Thymus (tissue), 11 donors: ENCODE data around the gene SPNS2. TPM values are rescaled to one million over a fixed set of nuclear protein-coding genes. Genes with fewer than 3 reads are reported as not detected.

Source experiments
- DNase-seq, 9 donors: peaks; one replicate each; pipeline ENCODE4 v3.0.0-alpha.2; 2013; ENCODE audit warnings: low spot score in 9 of 9, low read depth in 6 of 9, missing footprints in 1 of 9
- H3K27ac ChIP-seq, 2 donors: one replicate each; pipeline ENCODE4 v1.5.1; 2013; ENCODE audit warnings: control low read depth in 1 of 2, low read depth in 1 of 2, low read length in 1 of 2, mild to moderate bottlenecking in 1 of 2, moderate library complexity in 1 of 2
- H3K27me3 ChIP-seq, 2 donors: one replicate each; pipeline ENCODE4 v1.5.1; 2013; ENCODE audit warnings: low read length in 1 of 2; ENCODE audit not compliant: control insufficient read depth in 2 of 2, insufficient read depth in 1 of 2
- H3K36me3 ChIP-seq, 2 donors: one replicate each; pipeline ENCODE4 v1.5.1; 2013; ENCODE audit warnings: low read length in 1 of 2, mild to moderate bottlenecking in 1 of 2, moderate library complexity in 1 of 2; ENCODE audit not compliant: control insufficient read depth in 2 of 2, insufficient read depth in 2 of 2
- H3K4me1 ChIP-seq, 2 donors: one replicate each; pipeline ENCODE4 v1.5.1; 2013; ENCODE audit warnings: low read length in 2 of 2; ENCODE audit not compliant: control insufficient read depth in 2 of 2, insufficient read depth in 2 of 2
- H3K4me3 ChIP-seq, 2 donors: one replicate each; pipeline ENCODE4 v1.5.1; 2013; ENCODE audit warnings: low read length in 2 of 2, control low read depth in 1 of 2, mild to moderate bottlenecking in 1 of 2
- H3K9me3 ChIP-seq, 2 donors: one replicate each; pipeline ENCODE4 v1.5.1; 2013; ENCODE audit warnings: low read length in 1 of 2, mild to moderate bottlenecking in 1 of 2; ENCODE audit not compliant: control insufficient read depth in 2 of 2, insufficient read depth in 1 of 2
- WGBS: extraction: QIAGEN DNeasy Blood & Tissue Kit; methylation state at CpG from one replicate; pipeline ENCODE4 v1.1.7; 2013; 5-methylcytosine and 5-hydroxymethylcytosine counted together
- polyA plus RNA-seq: library from polyadenylated mRNA; stranded (reverse); fragments of 200-250 nt; gene quantifications from one replicate; pipeline ENCODE4 v1.2.3, GENCODE V29; 2013
- total RNA-seq: library from RNA; stranded (reverse); fragments of 120-200 nt; gene quantifications from one replicate; pipeline ENCODE4 v1.2.4, GENCODE V29; 2013
- donor health status: healthy.

The SPNS2 gene
- total and polyA plus RNA-seq, 2 donors = 3.4 to 16.1 TPM

DNA sequence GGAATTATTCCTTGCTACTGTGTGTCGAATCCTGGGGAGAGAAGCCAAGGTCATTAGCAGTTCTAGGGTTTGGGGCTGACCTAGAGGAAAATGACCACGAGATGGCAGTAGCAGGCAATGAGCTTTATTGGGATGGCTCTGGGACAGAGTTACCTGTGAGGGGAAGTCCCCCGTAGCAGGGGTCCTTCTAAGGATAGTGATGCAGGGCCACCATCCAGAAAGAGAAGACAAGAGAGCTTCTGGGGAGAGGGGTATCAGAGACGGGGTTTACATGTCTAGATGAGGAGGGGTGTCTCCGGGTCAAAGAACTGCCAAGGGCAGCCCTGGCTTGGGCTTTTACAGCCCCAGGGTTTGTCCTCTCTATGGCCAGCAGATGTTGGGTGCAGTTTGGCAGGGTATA, 68.1 kb downstream of the SPNS2 start:
- DNase-seq = peak in 4 of 9 donors; percentile 30 to 60 (median 35)
- H3K27ac ChIP-seq = no peak overlapping the region
- no peaks in the 10 kb centered on the region for H3K36me3 ChIP-seq
- H3K4me3 ChIP-seq = no peak overlapping the region
- 45% methylated on average over 5 of the region's 5 CpGs for WGBS
- H3K27me3 ChIP-seq = no peaks in the 10 kb centered on the region
- peaks cover 0 to 11% of the 10 kb centered on the region in 2 donors for H3K4me1 ChIP-seq
- no peaks in the 10 kb centered on the region for H3K9me3 ChIP-seq

DNA sequence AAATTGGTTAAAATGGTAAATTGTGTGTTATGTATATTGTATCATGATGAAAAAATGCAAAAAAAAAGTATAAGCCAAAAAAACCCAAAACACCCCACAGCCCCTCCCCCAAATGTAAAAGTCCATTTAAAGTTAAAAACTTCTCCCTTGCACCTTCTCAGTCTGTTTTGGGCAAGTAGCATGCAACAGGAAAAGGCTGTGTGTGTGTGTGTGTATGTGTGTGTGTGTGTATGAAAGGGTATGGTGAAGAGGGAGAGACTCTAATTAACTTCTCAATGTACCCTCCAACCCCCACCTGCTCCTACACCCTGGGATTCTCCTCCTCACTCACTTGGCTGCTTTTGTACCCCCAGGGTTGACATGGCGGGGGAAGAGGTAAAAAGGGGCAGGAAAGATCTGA, 70.9 kb downstream of the SPNS2 start:
- peaks cover 0 to 2% of the 10 kb centered on the region in 2 donors for H3K27me3 ChIP-seq
- H3K27ac ChIP-seq = no peak overlapping the region
- H3K4me3 ChIP-seq = no peak overlapping the region
- 95% methylated on average over 1 of the region's 1 CpG for WGBS
- peaks cover 0 to 3% of the 10 kb centered on the region in 2 donors for H3K4me1 ChIP-seq
- H3K36me3 ChIP-seq = no peaks in the 10 kb centered on the region
- H3K9me3 ChIP-seq = peaks cover 0 to 3% of the 10 kb centered on the region in 2 donors
- peak in 1 of 9 donors; percentile 31 for DNase-seq

GRCh38 chr17:4572131-4572530, 73.5 kb downstream of the SPNS2 start:
- no peak overlapping the region for H3K4me3 ChIP-seq
- H3K4me1 ChIP-seq = peaks cover 0 to 7% of the 10 kb centered on the region in 2 donors
- H3K36me3 ChIP-seq = no peaks in the 10 kb centered on the region
- no peak for DNase-seq
- H3K27me3 ChIP-seq = peaks cover 0 to 16% of the 10 kb centered on the region in 2 donors
- H3K9me3 ChIP-seq = peaks cover 0 to 3% of the 10 kb centered on the region in 2 donors
- WGBS = 83% methylated on average over 9 of the region's 9 CpGs
- no peak overlapping the region for H3K27ac ChIP-seq

- H3K9me3 ChIP-seq = peaks cover 0 to 3% of the 10 kb centered on the region in 2 donors
- H3K27me3 ChIP-seq = peaks cover 0 to 20% of the 10 kb centered on the region in 2 donors
- 92% methylated on average over 4 of the region's 4 CpGs for WGBS
- no peak overlapping the region for H3K27ac ChIP-seq
- peaks cover 0 to 11% of the 10 kb centered on the region in 2 donors for H3K4me1 ChIP-seq
- H3K4me3 ChIP-seq = no peak overlapping the region
- no peaks in the 10 kb centered on the region for H3K36me3 ChIP-seq
- DNase-seq = no peak
Measured at GRCh38 chr17:4573115-4573514, 74.4 kb downstream of the SPNS2 start.

DNA sequence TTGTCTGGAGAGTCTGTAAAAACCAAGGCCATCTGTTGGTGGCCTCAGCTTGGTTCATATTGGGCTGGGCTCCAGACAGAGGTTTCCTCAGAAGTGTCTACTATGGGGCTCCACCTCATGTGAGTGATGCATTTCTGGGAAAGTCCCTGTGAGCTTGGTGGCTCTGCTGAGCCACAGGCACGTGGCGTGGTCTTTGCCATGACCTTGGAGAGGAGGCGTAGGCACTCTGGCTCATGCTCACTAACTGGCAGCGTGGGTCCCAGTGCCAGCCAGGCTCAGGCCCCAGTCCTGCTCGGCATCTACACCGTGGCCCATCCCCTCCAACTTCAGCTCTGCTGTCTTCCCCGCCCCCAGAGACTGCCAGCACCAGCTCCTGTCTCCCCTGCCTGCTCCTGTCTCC, 75.0 kb downstream of the SPNS2 start:
- H3K4me3 ChIP-seq = no peak overlapping the region
- H3K36me3 ChIP-seq = no peaks in the 10 kb centered on the region
- peaks cover 0 to 20% of the 10 kb centered on the region in 2 donors for H3K27me3 ChIP-seq
- no peak overlapping the region for H3K27ac ChIP-seq
- peaks cover 0 to 3% of the 10 kb centered on the region in 2 donors for H3K9me3 ChIP-seq
- 84% methylated on average over 7 of the region's 7 CpGs for WGBS
- peaks cover 0 to 11% of the 10 kb centered on the region in 2 donors for H3K4me1 ChIP-seq
- peak in 1 of 9 donors; percentile 28 for DNase-seq

DNA sequence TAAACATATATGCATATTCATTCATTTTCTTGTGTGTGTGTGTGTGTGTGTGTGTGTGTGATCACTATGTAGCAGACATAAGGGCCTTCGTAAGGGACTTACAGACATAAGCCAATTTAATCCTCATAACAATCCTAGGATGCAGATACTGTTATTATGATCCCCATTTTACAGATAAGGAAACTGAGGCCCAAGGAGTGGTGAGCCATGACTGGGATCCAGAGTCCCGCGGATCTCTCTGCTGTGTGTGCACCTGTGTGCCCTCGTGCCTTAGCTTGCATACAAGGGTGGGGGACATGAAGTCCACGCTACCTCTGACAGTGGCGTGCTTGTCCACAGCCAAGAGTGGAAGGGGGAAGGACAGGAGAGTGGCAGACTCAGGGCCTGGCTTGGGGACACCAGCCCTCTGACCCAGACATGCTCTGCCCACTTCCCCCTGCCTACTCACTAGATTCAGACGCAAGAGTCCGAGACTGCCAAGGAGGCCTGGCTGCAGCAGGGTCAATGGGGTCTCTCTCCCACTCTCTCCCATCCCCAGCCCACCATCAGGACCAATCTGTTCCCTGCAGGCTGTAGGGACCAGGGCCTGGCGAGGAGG, 75.9 kb downstream of the SPNS2 start:
- no peak overlapping the region for H3K27ac ChIP-seq
- H3K4me3 ChIP-seq = no peak overlapping the region
- H3K9me3 ChIP-seq = peaks cover 0 to 3% of the 10 kb centered on the region in 2 donors
- 97% methylated on average over 9 of the region's 9 CpGs for WGBS
- peaks cover 0 to 11% of the 10 kb centered on the region in 2 donors for H3K4me1 ChIP-seq
- peaks cover 0 to 20% of the 10 kb centered on the region in 2 donors for H3K27me3 ChIP-seq
- no peaks in the 10 kb centered on the region for H3K36me3 ChIP-seq
- no peak for DNase-seq

- Histone ChIP-seq H3K4me1 (peaks cover 0 to 11% of the 10 kb centered on the region in 2 donors), H3K36me3 (no peaks in the 10 kb centered on the region), H3K27me3 (peaks cover 0 to 32% of the 10 kb centered on the region in 2 donors), H3K27ac (no peak overlapping the region), H3K4me3 (no peak overlapping the region), H3K9me3 (peaks cover 0 to 3% of the 10 kb centered on the region in 2 donors)
- no peak for DNase-seq
- 97% methylated on average over 6 of the region's 6 CpGs for WGBS
Measured at GRCh38 chr17:4576161-4576558, 77.5 kb downstream of the SPNS2 start.

- Histone ChIP-seq H3K4me1 (peaks cover 0 to 11% of the 10 kb centered on the region in 2 donors), H3K27ac (no peak overlapping the region), H3K36me3 (no peaks in the 10 kb centered on the region), H3K4me3 (no peak overlapping the region), H3K9me3 (peaks cover 0 to 3% of the 10 kb centered on the region in 2 donors), H3K27me3 (peaks cover 0 to 39% of the 10 kb centered on the region in 2 donors)
- DNase-seq = no peak
- 86% methylated on average over 18 of the region's 18 CpGs for whole genome bisulfite sequencing
Measured at GRCh38 chr17:4576729-4577322, 78.1 kb downstream of the SPNS2 start.

GRCh38 chr17:4577386-4577993, 78.8 kb downstream of the SPNS2 start:
- H3K4me1 ChIP-seq = peaks cover 0 to 11% of the 10 kb centered on the region in 2 donors
- 87% methylated on average over 8 of the region's 8 CpGs for WGBS
- no peak overlapping the region for H3K27ac ChIP-seq
- DNase-seq = no peak
- H3K36me3 ChIP-seq = no peaks in the 10 kb centered on the region
- no peak overlapping the region for H3K4me3 ChIP-seq
- peaks cover 1 to 45% of the 10 kb centered on the region in 2 donors for H3K27me3 ChIP-seq
- H3K9me3 ChIP-seq = peaks cover 0 to 3% of the 10 kb centered on the region in 2 donors
